ENCODE measurements around the gene CCDC188. TPM values are rescaled to one million over a fixed set of nuclear protein-coding genes. Genes with fewer than 3 reads are reported as not detected.

Gene CCDC188
- total RNA-seq, 1 donor from 2014 or later = not detected

Small RNA genes within 50 kb of the gene (microRNA-seq; reads per million reads assigned to microRNA genes)
- gene MIR6816 = not detected

Other genes starting within 250 kb of the CCDC188 start
- 116 and 120 TPM in 2 replicates for gene COMT, start 209.3 kb downstream of the CCDC188 start, total RNA-seq
- 19.8 and 25.7 TPM in 2 replicates for gene TXNRD2, start 209.2 kb downstream of the CCDC188 start, total RNA-seq
- 11.0 and 17.9 TPM in 2 replicates for gene ARVCF, start 134.2 kb downstream of the CCDC188 start, total RNA-seq
- 28.0 TPM in 2 replicates for gene TANGO2, start 129.9 kb downstream of the CCDC188 start, total RNA-seq
- 28.1 and 29.0 TPM in 2 replicates for gene DGCR8, start 70.8 kb downstream of the CCDC188 start, total RNA-seq
- 149 and 164 TPM in 2 replicates for gene RANBP1, start 35.0 kb downstream of the CCDC188 start, total RNA-seq
- gene TRMT2A, start 33.8 kb downstream of the CCDC188 start, total RNA-seq = 32.9 and 35.1 TPM in 2 replicates
- gene ZDHHC8, start 19.3 kb downstream of the CCDC188 start, total RNA-seq = 88.3 and 93.7 TPM in 2 replicates
- gene RTN4R, start 117.3 kb upstream of the CCDC188 start, total RNA-seq = 1.9 and 2.9 TPM in 2 replicates
- 33.3 and 33.7 TPM in 2 replicates for gene DGCR6L, start 169.0 kb upstream of the CCDC188 start, total RNA-seq
- gene ZNF74, start 243.1 kb upstream of the CCDC188 start, total RNA-seq = 14.2 and 14.3 TPM in 2 replicates